SK-N-SH treated with all-trans-retinoic acid at 6 μM for 48 hours (cell line): ENCODE results near the gene MT2A.

Experiments used
- ATAC-seq: fragments of 200-7000 bp; cut with Tn5 transposase; 3 replicates; pipeline ENCODE4 v1.9.1; 2020; ENCODE audit warnings: mild to moderate bottlenecking, moderate library complexity
- ARNTL ChIP-seq: fragments of 450-650 bp; formaldehyde crosslinking; IDR thresholded peaks from 2 replicates; pipeline ENCODE4 v1.5.0; 2020; ENCODE audit warnings: low read depth, mild to moderate bottlenecking, moderate library complexity, borderline replicate concordance
- BACH2 ChIP-seq: fragments of 250-450 bp; sonication (Bioruptor Pico); IDR thresholded peaks from 2 replicates; pipeline ENCODE4 v1.9.0; 2021; ENCODE audit warnings: mild to moderate bottlenecking, borderline replicate concordance
- CSDC2 ChIP-seq: fragments of 250-450 bp; sonication (Bioruptor Pico); IDR thresholded peaks from 2 replicates; pipeline ENCODE4 v1.5.0; 2020; ENCODE audit warnings: mild to moderate bottlenecking, moderate library complexity
- ESRRG ChIP-seq: fragments of 250-450 bp; sonication (Bioruptor Pico); IDR thresholded peaks from 2 replicates; pipeline ENCODE4 v1.6.1; 2021; ENCODE audit warnings: mild to moderate bottlenecking
- GLIS3 ChIP-seq: fragments of 250-450 bp; sonication (Bioruptor Pico); IDR thresholded peaks from 2 replicates; pipeline ENCODE4 v1.5.0; 2020; ENCODE audit warnings: mild to moderate bottlenecking, moderate library complexity
- ISL1 ChIP-seq: fragments of 250-450 bp; sonication (Bioruptor Pico); IDR thresholded peaks from 2 replicates; pipeline ENCODE4 v2.1.2; 2022; ENCODE audit warnings: mild to moderate bottlenecking, moderate library complexity
- PPARA ChIP-seq: fragments of 250-450 bp; sonication (Bioruptor Pico); IDR thresholded peaks from 2 replicates; pipeline ENCODE4 v1.5.0; 2020; ENCODE audit warnings: mild to moderate bottlenecking, borderline replicate concordance
- RARB ChIP-seq: fragments of 250-450 bp; sonication (Bioruptor Pico); IDR thresholded peaks from 2 replicates; pipeline ENCODE4 v1.8.0; 2021; ENCODE audit warnings: mild to moderate bottlenecking, moderate library complexity
- SNAI2 ChIP-seq: fragments of 250-450 bp; sonication (Bioruptor Pico); IDR thresholded peaks from 2 replicates; pipeline ENCODE4 v1.5.0; 2020; ENCODE audit warnings: mild to moderate bottlenecking, moderate library complexity
- TCF4 ChIP-seq: fragments of 250-450 bp; sonication (Bioruptor Pico); IDR thresholded peaks from 2 replicates; pipeline ENCODE4 v1.8.0; 2021; ENCODE audit warnings: mild to moderate bottlenecking, moderate library complexity, borderline replicate concordance
- TOX ChIP-seq: fragments of 250-450 bp; sonication (Bioruptor Pico); IDR thresholded peaks from 2 replicates; pipeline ENCODE4 v1.8.0; 2021; ENCODE audit warnings: mild to moderate bottlenecking, moderate library complexity, borderline replicate concordance
- ZC3H10 ChIP-seq: fragments of 250-450 bp; sonication (Bioruptor Pico); IDR thresholded peaks from 2 replicates; pipeline ENCODE4 v1.5.1; 2021; ENCODE audit warnings: mild to moderate bottlenecking, moderate library complexity
- ZFP3 ChIP-seq: fragments of 250-450 bp; sonication (Bioruptor Pico); IDR thresholded peaks from 2 replicates; pipeline ENCODE4 v1.5.0; 2020; ENCODE audit warnings: mild to moderate bottlenecking, moderate library complexity
- ZFP30 ChIP-seq: fragments of 450-650 bp; formaldehyde crosslinking; IDR thresholded peaks from 2 replicates; pipeline ENCODE4 v1.5.0; 2022; ENCODE audit warnings: mild to moderate bottlenecking, moderate library complexity
- ZNF565 ChIP-seq: fragments of 450-650 bp; formaldehyde crosslinking; conservative IDR thresholded peaks from 2 replicates; pipeline ENCODE4 v1.5.0; 2020; ENCODE audit warnings: low read depth, mild to moderate bottlenecking, moderate library complexity
- ZNF70 ChIP-seq: fragments of 450-650 bp; formaldehyde crosslinking; IDR thresholded peaks from 2 replicates; pipeline ENCODE4 v1.5.0; 2020; ENCODE audit warnings: mild to moderate bottlenecking, moderate library complexity
- ZNF8 ChIP-seq: fragments of 450-650 bp; formaldehyde crosslinking; IDR thresholded peaks from 2 replicates; pipeline ENCODE4 v1.5.0; 2020; ENCODE audit warnings: mild to moderate bottlenecking, moderate library complexity
- TF ChIP-seq, protein P1 (sequence below): fragments of 250-450 bp; sonication (Bioruptor Pico); IDR thresholded peaks from 2 replicates; pipeline ENCODE4 v1.8.0; 2020; ENCODE audit warnings: mild to moderate bottlenecking, moderate library complexity, borderline replicate concordance
- TF ChIP-seq, protein P2 (sequence below): fragments of 250-450 bp; sonication (Bioruptor Pico); IDR thresholded peaks from 2 replicates; pipeline ENCODE4 v1.8.0; 2021; ENCODE audit warnings: low read depth, mild to moderate bottlenecking, moderate library complexity, borderline replicate concordance
- TF ChIP-seq, protein P3 (sequence below): fragments of 250-450 bp; sonication (Bioruptor Pico); IDR thresholded peaks from 2 replicates; pipeline ENCODE4 v1.5.0; 2020; ENCODE audit warnings: mild to moderate bottlenecking, moderate library complexity
- TF ChIP-seq, protein P4 (sequence below): fragments of 250-450 bp; sonication (Bioruptor Pico); IDR thresholded peaks from 2 replicates; pipeline ENCODE4 v1.5.1; 2021; ENCODE audit warnings: mild to moderate bottlenecking, moderate library complexity

The MT2A gene

DNA sequence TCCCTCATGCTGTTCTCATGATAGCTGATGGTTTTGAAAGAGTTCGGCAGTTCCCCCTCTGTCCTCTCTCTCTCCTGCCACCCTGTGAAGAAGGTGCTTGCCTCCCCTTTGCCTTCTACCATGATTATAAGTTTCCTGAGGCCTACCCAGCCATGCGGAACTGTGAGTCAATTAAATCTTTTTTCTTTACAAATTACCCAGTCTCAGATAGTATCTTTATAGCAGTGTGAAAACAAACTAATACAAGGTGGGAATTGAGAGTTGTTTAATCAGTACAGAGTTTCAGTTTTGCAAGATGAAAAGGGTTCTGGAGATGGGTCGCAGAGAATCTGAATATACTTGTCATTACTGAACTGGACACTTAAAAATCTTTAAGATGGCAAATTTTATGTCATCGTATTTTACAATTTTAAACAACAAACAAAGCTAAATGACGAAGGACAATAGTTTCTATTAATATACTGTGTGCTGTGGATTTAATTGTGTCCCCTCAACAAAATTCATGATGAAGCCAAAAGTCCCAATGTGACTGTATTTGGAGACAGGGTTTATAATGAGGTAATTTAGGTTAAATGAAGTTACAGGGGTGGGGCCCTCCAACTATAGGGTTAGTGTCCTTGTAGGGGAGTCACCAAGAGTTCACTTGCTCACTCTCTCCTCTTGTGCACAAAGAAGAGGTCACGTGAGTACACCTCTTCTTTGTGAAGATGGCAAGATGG is 14.7 kb upstream of the MT2A start:
- TF ChIP-seq RARB (CRISPR knock-in tag) (no peak), BACH2 (CRISPR knock-in tag) (no peak), ZNF565 (no peak), GLIS3 (CRISPR knock-in tag) (no peak), ZFP3 (CRISPR knock-in tag) (no peak), TCF4 (CRISPR knock-in tag) (no peak), ISL1 (no peak), CSDC2 (CRISPR knock-in tag) (no peak)
- TF ChIP-seq, protein P1, sequence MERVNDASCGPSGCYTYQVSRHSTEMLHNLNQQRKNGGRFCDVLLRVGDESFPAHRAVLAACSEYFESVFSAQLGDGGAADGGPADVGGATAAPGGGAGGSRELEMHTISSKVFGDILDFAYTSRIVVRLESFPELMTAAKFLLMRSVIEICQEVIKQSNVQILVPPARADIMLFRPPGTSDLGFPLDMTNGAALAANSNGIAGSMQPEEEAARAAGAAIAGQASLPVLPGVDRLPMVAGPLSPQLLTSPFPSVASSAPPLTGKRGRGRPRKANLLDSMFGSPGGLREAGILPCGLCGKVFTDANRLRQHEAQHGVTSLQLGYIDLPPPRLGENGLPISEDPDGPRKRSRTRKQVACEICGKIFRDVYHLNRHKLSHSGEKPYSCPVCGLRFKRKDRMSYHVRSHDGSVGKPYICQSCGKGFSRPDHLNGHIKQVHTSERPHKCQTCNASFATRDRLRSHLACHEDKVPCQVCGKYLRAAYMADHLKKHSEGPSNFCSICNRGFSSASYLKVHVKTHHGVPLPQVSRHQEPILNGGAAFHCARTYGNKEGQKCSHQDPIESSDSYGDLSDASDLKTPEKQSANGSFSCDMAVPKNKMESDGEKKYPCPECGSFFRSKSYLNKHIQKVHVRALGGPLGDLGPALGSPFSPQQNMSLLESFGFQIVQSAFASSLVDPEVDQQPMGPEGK (CRISPR knock-in tag) = no peak
- TF ChIP-seq, protein P2, sequence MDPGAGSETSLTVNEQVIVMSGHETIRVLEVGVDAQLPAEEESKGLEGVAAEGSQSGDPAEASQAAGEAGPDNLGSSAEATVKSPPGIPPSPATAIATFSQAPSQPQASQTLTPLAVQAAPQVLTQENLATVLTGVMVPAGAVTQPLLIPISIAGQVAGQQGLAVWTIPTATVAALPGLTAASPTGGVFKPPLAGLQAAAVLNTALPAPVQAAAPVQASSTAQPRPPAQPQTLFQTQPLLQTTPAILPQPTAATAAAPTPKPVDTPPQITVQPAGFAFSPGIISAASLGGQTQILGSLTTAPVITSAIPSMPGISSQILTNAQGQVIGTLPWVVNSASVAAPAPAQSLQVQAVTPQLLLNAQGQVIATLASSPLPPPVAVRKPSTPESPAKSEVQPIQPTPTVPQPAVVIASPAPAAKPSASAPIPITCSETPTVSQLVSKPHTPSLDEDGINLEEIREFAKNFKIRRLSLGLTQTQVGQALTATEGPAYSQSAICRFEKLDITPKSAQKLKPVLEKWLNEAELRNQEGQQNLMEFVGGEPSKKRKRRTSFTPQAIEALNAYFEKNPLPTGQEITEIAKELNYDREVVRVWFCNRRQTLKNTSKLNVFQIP (CRISPR knock-in tag) = no peak
- no peak for ATAC-seq

DNA sequence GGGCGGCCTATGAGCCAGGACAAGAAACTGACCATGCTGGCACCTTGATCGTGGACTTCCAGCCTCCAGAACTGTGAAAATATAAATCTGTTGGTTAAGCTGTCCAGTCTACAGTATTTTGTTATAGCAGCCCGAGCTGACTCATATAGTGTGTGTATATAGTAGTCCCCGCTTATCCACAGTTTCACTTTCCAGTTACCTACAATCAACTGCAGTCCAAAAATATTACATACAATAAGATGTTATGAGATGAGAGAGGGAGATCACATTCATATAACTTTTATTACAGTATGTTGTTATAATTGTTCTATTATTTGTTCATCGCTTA is 14.1 kb upstream of the MT2A start:
- TF ChIP-seq ZNF565 = no peak
- TF ChIP-seq RARB (CRISPR knock-in tag) = no peak
- no peak for TF ChIP-seq ZC3H10 (CRISPR knock-in tag)
- no peak for TF ChIP-seq SNAI2 (CRISPR knock-in tag)
- no peak for TF ChIP-seq ZNF8
- TF ChIP-seq ZFP3 (CRISPR knock-in tag) = no peak
- no peak for TF ChIP-seq BACH2 (CRISPR knock-in tag)
- TF ChIP-seq, protein P1 (CRISPR knock-in tag) = no peak
- TF ChIP-seq ISL1 = no peak
- no peak for TF ChIP-seq ZFP30 (CRISPR knock-in tag)
- TF ChIP-seq ESRRG (CRISPR knock-in tag) = no peak
- TF ChIP-seq, protein P3, sequence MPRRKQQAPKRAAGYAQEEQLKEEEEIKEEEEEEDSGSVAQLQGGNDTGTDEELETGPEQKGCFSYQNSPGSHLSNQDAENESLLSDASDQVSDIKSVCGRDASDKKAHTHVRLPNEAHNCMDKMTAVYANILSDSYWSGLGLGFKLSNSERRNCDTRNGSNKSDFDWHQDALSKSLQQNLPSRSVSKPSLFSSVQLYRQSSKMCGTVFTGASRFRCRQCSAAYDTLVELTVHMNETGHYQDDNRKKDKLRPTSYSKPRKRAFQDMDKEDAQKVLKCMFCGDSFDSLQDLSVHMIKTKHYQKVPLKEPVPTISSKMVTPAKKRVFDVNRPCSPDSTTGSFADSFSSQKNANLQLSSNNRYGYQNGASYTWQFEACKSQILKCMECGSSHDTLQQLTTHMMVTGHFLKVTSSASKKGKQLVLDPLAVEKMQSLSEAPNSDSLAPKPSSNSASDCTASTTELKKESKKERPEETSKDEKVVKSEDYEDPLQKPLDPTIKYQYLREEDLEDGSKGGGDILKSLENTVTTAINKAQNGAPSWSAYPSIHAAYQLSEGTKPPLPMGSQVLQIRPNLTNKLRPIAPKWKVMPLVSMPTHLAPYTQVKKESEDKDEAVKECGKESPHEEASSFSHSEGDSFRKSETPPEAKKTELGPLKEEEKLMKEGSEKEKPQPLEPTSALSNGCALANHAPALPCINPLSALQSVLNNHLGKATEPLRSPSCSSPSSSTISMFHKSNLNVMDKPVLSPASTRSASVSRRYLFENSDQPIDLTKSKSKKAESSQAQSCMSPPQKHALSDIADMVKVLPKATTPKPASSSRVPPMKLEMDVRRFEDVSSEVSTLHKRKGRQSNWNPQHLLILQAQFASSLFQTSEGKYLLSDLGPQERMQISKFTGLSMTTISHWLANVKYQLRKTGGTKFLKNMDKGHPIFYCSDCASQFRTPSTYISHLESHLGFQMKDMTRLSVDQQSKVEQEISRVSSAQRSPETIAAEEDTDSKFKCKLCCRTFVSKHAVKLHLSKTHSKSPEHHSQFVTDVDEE (CRISPR knock-in tag) = no peak
- TF ChIP-seq TOX (CRISPR knock-in tag) = no peak
- no peak for TF ChIP-seq GLIS3 (CRISPR knock-in tag)
- no peak for TF ChIP-seq PPARA
- TF ChIP-seq, protein P2 (CRISPR knock-in tag) = no peak
- TF ChIP-seq CSDC2 (CRISPR knock-in tag) = no peak
- no peak for TF ChIP-seq ZNF70 (CRISPR knock-in tag)
- TF ChIP-seq TCF4 (CRISPR knock-in tag) = no peak
- no peak for ATAC-seq

DNA sequence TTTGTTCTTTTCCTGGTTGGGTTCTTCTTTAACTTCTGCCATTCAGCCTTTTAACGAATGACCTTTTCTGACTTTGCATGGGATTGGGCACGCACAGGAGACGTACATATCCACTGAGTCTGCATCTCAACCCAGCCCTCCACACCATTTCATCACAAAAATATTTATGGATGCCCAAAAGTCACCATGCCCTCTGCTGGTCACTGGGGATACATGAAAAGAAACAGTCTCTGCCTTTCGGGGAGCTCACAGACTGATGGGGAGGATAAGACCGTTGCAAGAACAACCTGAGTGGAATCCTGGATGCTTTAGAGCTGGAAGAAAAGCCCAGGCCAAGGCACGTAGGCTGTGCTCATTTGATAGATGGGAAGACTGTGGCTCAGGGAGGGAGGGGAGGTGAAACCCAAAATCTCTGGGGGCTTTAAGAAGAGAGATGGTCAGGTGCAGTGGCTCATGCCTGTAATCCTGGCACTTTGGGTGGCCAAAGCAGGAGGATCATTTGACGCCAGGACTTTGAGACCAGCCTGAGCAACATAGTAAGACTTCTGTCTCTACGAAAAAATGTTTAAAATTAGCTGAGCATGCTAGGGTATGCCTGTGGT is 7.9 kb upstream of the MT2A start:
- peak; percentile 95 for ATAC-seq
- TF ChIP-seq ESRRG (CRISPR knock-in tag) = no peak
- TF ChIP-seq GLIS3 (CRISPR knock-in tag) = no peak
- TF ChIP-seq, protein P4, sequence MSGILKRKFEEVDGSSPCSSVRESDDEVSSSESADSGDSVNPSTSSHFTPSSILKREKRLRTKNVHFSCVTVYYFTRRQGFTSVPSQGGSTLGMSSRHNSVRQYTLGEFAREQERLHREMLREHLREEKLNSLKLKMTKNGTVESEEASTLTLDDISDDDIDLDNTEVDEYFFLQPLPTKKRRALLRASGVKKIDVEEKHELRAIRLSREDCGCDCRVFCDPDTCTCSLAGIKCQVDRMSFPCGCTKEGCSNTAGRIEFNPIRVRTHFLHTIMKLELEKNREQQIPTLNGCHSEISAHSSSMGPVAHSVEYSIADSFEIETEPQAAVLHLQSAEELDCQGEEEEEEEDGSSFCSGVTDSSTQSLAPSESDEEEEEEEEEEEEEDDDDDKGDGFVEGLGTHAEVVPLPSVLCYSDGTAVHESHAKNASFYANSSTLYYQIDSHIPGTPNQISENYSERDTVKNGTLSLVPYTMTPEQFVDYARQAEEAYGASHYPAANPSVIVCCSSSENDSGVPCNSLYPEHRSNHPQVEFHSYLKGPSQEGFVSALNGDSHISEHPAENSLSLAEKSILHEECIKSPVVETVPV (CRISPR knock-in tag) = no peak
- no peak for TF ChIP-seq ARNTL (CRISPR knock-in tag)
- no peak for TF ChIP-seq CSDC2 (CRISPR knock-in tag)
- no peak for TF ChIP-seq PPARA
- no peak for TF ChIP-seq BACH2 (CRISPR knock-in tag)
